Esophagus mucosa (tissue), 1 donor: ENCODE data around the gene ZNF705A. TPM values are rescaled to one million over a fixed set of nuclear protein-coding genes. Genes with fewer than 3 reads are reported as not detected.
"Not testable (repeated sequence)": the region's sequence is repeated elsewhere in the genome, so short reads cannot be mapped to it uniquely, and the experiment has no call there.

Experiments used
- ATAC-seq: fragments of 200-7000 bp; cut with Tn5 transposase; one replicate; pipeline ENCODE4 v1.9.1; 2020
- total RNA-seq: library from RNA; stranded (reverse); gene quantifications from one replicate; pipeline ENCODE4 v1.2.4, GENCODE V29; 2023
- donor health status: DM: yes; HTN: yes; CAD: no.

The ZNF705A gene
- total RNA-seq, 1 donor from 2014 or later: not detected

DNA sequence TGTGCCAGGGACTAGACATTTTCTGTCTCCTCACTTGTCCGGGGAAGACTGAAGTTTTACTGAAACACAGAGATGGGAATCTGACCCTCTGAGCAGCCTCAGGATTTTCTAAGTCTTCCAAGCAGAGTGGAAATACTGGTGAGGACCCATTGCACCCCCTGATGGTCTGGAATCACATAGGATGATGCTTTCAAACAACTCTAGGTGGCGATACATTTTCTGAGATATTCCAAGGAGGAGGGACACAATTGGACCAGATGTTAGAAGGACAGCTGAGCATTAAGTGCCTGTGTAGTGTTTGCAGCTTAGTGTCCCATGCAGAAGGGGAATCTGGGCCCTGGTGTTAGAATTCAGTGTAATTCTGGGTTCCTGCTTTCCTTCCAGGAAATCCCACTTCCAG lies 31.3 kb downstream of the ZNF705A start:
- ATAC-seq: not testable (repeated sequence)

DNA sequence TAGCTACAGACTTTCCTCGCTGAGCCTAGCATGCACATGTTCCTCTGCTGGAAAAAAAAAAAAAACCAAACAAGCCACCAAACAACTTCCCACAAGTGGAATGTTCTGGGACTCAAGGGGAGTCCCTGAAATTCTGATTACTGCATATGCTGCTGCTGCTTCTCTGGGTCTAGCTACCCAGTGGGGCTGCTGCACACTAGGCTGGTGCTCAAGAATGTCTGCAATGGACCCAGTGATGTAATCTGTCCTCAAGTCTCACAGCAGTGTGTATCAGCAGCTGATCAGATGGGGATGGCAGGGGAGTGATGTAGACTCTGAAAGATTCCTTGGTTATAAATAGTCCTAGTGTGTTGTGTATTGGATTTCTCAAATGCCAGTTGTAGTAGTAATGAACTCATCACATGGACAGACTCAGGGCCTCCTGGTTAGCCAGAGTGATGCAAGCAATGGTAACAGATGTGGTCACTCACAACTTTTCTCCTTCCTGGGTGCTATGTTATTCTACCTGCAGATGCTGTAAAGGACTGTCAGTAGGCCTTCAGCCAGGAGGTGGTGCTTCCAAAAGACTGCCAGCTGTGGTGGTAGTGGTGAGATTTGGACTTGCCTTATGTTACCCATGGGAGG lies 41.0 kb downstream of the ZNF705A start:
- ATAC-seq: not testable (repeated sequence)

- not testable (repeated sequence) for ATAC-seq
These were observed 62.0 kb downstream of the ZNF705A start for GRCh38 chr12:8218711-8219382.

DNA sequence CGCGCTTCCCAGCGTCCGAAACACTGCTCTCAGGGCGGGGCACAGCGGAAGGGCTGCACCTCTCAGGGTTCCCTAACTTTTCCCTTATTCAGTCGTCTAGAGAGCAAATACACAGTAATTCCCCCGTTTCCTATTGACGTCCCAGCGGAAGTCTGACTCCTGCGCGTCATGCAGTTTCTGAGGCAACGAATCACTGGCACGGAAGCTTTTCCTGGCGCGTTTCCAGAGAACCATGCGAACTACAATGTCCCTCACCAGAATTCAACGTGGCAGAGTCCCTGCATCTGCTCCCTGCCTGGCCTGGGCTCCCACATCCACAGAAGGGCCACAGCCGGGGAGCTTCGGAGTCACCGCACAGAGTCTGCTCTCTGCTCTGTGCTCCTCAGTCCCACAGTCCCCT lies 64.6 kb downstream of the ZNF705A start:
- ATAC-seq: not testable (repeated sequence)

GRCh38 chr12:8221844-8222243 lies 65.0 kb downstream of the ZNF705A start:
- ATAC-seq: not testable (repeated sequence)

- not testable (repeated sequence) for ATAC-seq
These were observed 65.5 kb downstream of the ZNF705A start for GRCh38 chr12:8222303-8222702.

DNA sequence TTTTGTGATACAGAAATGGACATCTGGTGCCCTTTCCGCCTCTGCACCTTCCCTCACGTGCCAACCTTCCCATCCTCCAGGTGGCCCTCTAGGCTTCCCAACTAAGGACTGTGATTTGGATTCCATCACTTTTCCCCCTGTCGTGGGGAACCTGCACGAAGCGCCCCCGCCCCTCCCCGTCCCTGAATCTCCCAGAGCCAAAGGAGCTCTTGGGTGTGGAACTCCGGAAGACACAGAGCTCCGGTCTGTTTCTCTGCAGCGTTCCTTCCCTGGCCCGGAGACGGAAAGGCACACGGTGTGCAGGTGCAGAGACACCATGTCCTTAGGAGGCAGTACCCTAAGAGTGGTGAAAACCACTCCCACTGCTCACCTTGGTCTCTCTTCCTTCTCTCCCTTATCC lies 66.8 kb downstream of the ZNF705A start:
- not testable (repeated sequence) for ATAC-seq

DNA sequence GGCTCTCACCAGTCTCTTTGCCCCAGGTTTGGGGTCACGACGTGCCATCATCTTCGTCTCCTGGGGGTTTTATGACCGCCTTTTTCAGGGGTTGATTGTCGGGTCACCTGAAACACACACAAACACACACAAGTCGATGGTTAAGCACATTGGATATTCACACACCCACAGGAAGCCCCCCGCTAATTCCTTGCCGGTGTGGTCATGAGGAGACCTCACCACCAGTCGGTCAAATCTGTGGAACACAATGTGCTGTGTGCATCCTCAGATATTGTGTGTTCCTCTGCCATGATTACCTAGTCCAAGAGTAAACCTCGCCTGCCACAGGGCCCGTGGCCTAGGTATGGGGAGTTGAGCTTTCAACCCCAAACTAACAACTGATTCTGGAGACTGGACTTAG lies 68.0 kb downstream of the ZNF705A start:
- ATAC-seq: not testable (repeated sequence)

DNA sequence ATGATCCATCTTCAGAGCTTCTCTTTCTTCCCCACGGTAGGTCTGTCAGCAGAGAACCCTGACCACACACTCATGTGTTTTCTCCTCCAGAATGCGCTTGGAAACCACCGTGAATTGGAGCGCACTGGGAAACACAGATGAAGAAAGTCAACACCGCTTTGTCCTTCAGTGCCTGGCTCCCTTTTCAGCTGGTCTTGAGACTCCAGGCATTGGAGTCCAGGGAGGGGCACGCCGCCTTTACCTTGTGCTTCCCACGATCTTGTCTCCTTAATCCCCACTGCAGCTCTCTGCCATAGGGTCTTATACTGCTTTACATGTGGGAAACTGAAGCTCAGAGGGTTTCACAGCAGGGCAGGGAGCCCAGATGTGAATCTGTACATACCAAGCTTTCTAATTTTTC lies 69.5 kb downstream of the ZNF705A start:
- no peak for ATAC-seq

DNA sequence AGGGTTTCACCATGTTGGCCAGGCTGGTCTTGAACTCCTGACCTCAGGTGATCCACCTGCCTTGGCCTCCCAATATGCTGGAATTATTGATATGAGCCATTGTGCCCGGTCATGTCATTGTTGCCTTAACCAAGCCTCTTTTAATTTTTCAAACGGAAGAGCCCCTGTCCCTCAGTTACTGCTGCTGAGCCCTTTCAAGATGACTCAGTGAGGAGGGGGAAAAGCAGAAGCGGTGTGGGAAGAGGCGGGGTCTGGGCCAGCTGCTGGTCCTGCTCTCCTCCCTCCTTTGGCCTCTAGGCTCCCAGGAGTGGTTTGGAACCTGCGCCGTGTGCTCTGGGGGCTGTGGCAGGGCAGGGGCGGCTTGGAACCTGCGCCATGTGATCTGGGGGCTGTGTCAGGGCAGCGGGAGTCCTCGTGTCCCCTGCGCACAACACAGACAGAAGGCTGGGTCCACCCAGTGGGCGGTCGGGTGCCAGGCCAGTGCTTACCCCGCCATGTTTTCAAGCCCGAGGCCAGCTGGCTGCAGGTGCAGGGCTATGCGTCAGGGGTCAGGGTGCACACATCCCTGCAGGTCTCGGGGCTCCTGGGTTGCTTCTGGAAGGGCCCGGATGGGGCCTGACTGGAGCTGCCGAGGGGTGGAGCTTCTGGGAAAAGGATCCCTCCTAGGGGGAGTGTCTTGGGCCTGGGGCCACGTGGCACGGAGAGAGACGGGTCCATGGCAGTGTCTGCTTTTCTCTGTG lies 70.3 kb downstream of the ZNF705A start, which contains the start of gene FAM90A1:
TSS of gene FAM90A1 (minus strand) at position 627 of the 740 bp plus-strand sequence. CDS start 2,786 bp downstream, outside the sequence.
- not testable (repeated sequence) for ATAC-seq

DNA sequence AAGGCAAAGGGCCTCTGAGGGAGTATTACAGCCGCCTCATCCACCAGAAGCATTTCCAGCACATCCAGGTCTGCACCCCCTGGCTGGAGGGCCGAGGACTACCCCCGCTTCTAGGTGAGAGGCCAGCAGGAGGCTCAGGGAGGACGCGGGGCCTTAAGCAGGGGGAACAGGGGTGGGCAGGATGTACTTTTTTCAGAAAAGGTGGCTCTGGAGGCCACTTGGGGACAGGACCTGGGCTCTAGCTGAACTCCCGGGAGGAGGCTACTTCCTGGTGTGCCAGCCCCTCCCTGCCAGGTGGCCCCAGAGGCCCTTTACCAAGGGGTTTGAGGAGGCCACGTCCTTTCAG lies 70.9 kb downstream of the ZNF705A start:
- not testable (repeated sequence) for ATAC-seq

DNA sequence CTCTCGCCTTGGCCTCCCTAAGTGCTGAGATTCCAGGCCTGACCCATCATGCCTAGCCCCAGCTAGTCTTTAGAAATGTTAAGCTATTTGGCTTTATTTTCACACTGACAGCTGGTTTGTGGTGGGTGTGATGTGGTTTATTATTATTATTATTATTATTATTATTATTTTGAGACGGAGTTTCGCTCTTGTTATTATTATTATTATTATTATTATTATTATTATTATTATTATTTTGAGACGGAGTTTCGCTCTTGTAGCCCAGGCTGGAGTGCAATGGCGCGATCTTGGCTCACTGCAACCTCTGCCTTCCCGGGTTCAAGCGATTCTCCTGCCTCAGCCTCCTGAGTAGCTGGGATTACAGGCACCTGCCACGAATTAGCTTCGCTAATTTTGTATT lies 71.8 kb downstream of the ZNF705A start:
- not testable (repeated sequence) for ATAC-seq

- not testable (repeated sequence) for ATAC-seq
These were observed 72.7 kb downstream of the ZNF705A start for GRCh38 chr12:8229486-8229885.

Other genes with a start within 250 kb of the ZNF705A start
- 4.9 TPM for gene SLC2A3, start 220.8 kb upstream of the ZNF705A start, total RNA-seq
- 7.6 TPM for gene FOXJ2, start 124.3 kb upstream of the ZNF705A start, total RNA-seq
- gene C3AR1, start 90.7 kb upstream of the ZNF705A start, total RNA-seq: 0.76 TPM
- 19.3 TPM for gene NECAP1, start 74.7 kb upstream of the ZNF705A start, total RNA-seq
- gene CLEC4A, start 33.4 kb upstream of the ZNF705A start, total RNA-seq: 0.96 TPM
- 0.16 TPM for gene FAM90A1, start 70.6 kb downstream of the ZNF705A start, total RNA-seq